8988T (cell line): ENCODE results near the gene CPA1.

Experiments used
- DNase-seq: peaks from one replicate; pipeline ENCODE4 v3.0.0; 2011

The CPA1 gene

GRCh38 chr7:130356121-130356875 is 24.0 kb upstream of the CPA1 start:
- DNase-seq = peak; percentile 57

- peak; percentile 38 for DNase-seq
These were observed 23.2 kb upstream of the CPA1 start for GRCh38 chr7:130356876-130357611.

GRCh38 chr7:130358471-130358870 is 21.8 kb upstream of the CPA1 start:
- DNase-seq = no peak

DNA sequence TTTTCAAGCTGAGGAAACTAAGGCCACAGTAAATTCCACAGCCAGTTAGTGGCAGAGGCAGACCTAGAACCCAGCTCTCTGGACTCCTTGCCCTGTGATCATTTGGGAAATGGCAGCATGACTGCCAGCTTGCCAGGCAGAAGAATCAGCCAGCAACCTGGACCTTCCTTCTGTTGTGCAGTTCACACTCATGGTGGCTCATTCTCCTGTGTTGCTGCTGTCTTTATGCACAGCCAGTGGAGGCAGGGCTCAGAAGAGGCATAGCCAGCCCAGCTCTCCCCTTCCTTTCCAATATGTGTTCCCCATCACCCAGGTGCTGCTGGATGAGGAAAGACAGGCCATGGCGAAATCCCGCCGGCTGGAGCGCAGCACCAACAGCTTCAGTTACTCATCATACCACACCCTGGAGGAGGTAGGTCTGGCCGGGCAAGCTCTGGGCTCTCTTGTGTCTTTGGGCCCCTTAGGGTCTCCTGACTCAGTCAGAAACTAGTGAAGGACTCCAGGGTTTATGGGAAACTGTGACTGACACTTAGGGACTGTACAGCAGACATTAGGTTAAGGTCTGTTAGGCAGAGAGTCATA is 20.9 kb upstream of the CPA1 start:
- DNase-seq = no peak

GRCh38 chr7:130360518-130360917 is 19.8 kb upstream of the CPA1 start:
- no peak for DNase-seq

DNA sequence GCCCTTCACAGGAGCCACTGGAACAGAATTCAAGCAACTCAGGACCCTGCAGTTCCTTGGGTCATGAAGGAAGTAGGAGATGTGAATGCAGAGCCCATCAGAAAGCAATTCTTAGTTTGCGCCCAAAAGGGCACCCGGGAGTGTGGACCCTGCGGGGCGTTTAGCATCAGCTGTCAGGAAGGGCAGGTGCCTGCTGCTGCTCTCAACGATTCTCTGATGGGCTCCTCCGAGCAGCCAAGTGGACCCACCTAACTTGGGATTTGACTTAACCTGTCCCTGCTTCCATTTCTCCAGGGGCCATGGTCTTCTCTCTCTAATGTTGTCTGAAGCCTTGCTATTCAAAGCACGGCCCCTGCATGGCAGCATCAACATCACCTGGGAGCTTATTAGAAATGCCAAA is 18.6 kb upstream of the CPA1 start:
- DNase-seq = no peak

- no peak for DNase-seq
These were observed 18.0 kb upstream of the CPA1 start for GRCh38 chr7:130362251-130362816.

GRCh38 chr7:130363026-130363847 is 17.1 kb upstream of the CPA1 start:
- DNase-seq = peak; percentile 45

GRCh38 chr7:130364451-130364850 is 15.8 kb upstream of the CPA1 start:
- DNase-seq = no peak

- DNase-seq = no peak
These were observed 15.2 kb upstream of the CPA1 start for GRCh38 chr7:130365088-130365487.

DNA sequence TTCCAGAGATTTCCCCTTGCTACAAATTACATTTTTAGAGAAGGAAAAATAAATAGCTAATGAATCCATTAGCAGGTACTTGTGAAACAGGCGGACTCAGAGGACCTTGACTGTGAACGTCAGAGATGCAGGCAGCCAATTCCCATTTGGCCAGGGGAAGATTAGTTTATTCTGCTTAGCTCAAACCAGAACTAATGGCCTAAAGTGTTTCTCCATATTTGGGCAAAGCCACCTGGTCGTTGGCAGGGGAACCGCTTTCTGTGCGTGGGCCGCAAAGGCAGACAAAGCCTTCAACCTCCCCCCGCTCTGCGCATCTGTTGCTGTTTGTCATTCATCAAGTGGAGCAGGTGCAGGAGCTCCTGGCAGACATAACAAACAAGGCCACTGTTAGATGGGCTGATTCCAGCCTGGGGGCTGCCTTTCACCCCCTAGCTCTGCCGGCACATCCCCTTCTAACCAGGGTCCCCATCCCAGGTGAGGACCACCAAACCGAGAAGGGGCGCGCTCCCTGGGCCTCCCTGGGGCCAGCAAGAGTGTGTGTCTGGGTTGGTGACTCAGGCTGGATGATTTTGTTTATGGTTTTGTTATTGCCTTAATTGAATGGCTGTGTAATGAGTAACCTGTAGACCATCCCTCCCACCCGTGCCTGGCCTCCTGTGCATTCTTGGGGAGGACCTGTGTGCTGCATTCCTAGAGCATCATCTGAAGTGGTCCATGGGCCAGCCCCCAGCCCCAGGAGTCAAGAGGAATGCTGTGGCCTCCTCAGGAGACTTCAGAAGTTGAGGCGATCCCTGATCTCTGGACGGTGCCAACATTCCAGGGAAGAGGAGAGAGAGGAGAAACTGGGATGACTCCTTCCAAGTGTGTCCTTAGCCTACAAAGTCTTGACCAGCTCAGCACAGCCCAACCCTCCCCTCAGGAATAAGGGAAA is 14.5 kb upstream of the CPA1 start:
- no peak for DNase-seq

- no peak for DNase-seq
These were observed 13.7 kb upstream of the CPA1 start for GRCh38 chr7:130366564-130366963.

GRCh38 chr7:130367088-130367755 is 13.1 kb upstream of the CPA1 start:
- DNase-seq = no peak

- DNase-seq = no peak
These were observed 12.2 kb upstream of the CPA1 start for GRCh38 chr7:130367836-130368746.

GRCh38 chr7:130369110-130369711 is 11.1 kb upstream of the CPA1 start:
- no peak for DNase-seq

GRCh38 chr7:130369831-130370550 is 10.3 kb upstream of the CPA1 start:
- no peak for DNase-seq

DNA sequence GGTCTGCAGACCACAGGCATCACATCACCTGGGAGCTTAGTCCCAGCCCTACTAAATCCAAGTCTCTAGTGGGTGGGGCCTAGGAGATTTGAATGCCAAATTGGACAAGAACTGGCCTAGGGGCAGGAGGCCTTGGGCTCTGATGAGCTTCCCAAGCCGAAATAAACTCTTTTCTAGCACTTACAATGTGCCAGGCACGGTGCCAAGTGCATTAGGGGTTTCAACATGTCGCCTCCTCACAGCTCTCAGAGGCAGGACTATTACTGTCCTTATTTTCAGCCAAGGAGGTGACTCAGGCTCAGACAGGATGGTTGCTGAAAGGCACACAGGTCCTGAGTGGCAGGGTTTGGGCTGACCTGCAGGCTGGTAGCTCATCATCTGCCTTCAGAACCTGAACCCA is 9.2 kb upstream of the CPA1 start:
- DNase-seq = no peak

- DNase-seq = no peak
These were observed 7.7 kb upstream of the CPA1 start for GRCh38 chr7:130372402-130373165.
